Astrocyte of the spinal cord (primary cell): ENCODE results near the gene GRHL3.

Experiments
- DNase-seq: peaks from one replicate; pipeline ENCODE4 v3.0.0; 2011; ENCODE audit warnings: low read depth, low spot score
- H3K4me3 ChIP-seq: 2 replicates; pipeline ENCODE4 v1.5.1; 2011; ENCODE audit warnings: low read depth, mild to moderate bottlenecking, low read length, moderate library complexity
- in situ Hi-C: cut with HindIII; loops from 2 replicates; pipeline ENCODE4 v1.10.0; 2017; ENCODE audit warnings: low sequenced_read_pairs
- TF ChIP-seq, protein P1 (sequence below): IDR thresholded peaks from 2 replicates; pipeline ENCODE4 v1.5.1; 2012; ENCODE audit warnings: low read depth, mild to moderate bottlenecking, low read length, inconsistent platforms

GRHL3 gene

GRCh38 chr1:24293392-24294227, 25.5 kb upstream of the GRHL3 start:
- in situ Hi-C loops, result no loop called here
- TF ChIP-seq, protein P1, sequence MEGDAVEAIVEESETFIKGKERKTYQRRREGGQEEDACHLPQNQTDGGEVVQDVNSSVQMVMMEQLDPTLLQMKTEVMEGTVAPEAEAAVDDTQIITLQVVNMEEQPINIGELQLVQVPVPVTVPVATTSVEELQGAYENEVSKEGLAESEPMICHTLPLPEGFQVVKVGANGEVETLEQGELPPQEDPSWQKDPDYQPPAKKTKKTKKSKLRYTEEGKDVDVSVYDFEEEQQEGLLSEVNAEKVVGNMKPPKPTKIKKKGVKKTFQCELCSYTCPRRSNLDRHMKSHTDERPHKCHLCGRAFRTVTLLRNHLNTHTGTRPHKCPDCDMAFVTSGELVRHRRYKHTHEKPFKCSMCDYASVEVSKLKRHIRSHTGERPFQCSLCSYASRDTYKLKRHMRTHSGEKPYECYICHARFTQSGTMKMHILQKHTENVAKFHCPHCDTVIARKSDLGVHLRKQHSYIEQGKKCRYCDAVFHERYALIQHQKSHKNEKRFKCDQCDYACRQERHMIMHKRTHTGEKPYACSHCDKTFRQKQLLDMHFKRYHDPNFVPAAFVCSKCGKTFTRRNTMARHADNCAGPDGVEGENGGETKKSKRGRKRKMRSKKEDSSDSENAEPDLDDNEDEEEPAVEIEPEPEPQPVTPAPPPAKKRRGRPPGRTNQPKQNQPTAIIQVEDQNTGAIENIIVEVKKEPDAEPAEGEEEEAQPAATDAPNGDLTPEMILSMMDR, result no peak
- DNase-seq, result no peak
- H3K4me3 ChIP-seq, result no peak overlapping the region

DNA sequence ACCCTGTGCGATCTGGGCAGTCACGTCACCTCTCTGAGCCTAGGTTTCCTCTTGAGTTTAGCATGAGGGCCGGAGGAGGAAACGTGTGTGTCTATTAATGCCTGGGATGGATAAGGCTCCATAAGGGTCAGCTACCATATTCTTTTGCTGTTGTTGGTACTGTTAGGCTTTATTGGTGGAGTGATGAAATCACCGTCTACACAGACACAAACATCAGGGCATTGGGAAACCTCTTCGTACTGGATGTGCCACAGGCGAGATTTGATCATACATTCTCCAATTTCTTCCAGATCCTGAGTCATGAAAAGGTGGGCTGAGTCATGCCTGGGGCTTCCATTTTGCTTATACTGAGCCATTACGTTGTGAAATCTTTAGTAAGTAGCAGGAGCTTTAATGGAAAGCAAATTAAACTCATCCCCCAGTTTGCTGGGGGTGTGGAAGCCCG, 24.9 kb upstream of the GRHL3 start:
- DNase-seq, result peak; percentile 92

GRCh38 chr1:24294716-24295371, 24.3 kb upstream of the GRHL3 start:
- no peak overlapping the region for H3K4me3 ChIP-seq
- TF ChIP-seq, protein P1, result peak; percentile 13
- DNase-seq, result no peak
- in situ Hi-C loops, result no loop called here

More for the DNA sequence above, 24.9 kb upstream of the GRHL3 start:
- in situ Hi-C loops, result no loop called here
- no peak overlapping the region for H3K4me3 ChIP-seq
- TF ChIP-seq, protein P1, result no peak

DNA sequence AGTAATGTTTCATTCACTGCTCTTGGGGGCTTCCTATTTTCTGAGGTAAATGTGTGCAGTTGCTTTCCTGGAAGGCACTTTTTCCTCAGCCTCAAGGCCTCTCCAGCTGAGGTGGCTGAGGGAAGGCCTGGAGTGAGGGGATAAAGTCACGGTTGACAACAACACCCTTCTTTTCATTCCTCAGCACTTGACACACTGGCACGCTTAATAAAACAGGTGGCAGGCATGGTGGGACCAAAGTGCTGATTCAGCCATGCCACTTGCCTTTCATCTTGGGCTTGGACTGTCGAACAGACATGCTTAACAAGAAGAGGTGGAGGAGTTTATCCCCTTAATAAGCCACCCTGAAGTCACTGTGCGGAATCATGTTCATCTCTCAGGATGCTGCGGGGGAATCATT, 23.6 kb upstream of the GRHL3 start:
- in situ Hi-C loops, result no loop called here
- H3K4me3 ChIP-seq, result no peak overlapping the region
- DNase-seq, result no peak
- TF ChIP-seq, protein P1, result no peak

GRCh38 chr1:24297187-24297851, 21.8 kb upstream of the GRHL3 start:
- H3K4me3 ChIP-seq, result no peak overlapping the region
- TF ChIP-seq, protein P1, result no peak
- in situ Hi-C loops, result no loop called here
- DNase-seq, result no peak

GRCh38 chr1:24297852-24298232, 21.3 kb upstream of the GRHL3 start:
- TF ChIP-seq, protein P1, result no peak
- no peak overlapping the region for H3K4me3 ChIP-seq
- DNase-seq, result no peak
- in situ Hi-C loops, result no loop called here
